IMR-90 (cell line): Measurements from ENCODE around the gene TIPIN. TPM values are rescaled to one million over a fixed set of nuclear protein-coding genes. Genes with fewer than 3 reads are reported as not detected.

ENCODE experiments used
- ATAC-seq: fragments of 200-7000 bp; cut with Tn5 transposase; 2 replicates; pipeline ENCODE4 v1.9.1; 2020; ENCODE audit warnings: low read depth, mild to moderate bottlenecking, moderate library complexity
- BruUV-seq: library from RNA; stranded (reverse); fragments of 400-500 nt; replicated peaks from 2 replicates; lab custom pipeline; 2021; lab: Mats Ljungman, UMichigan
- CTCF ChIA-PET: fragments of 300-600 bp; formaldehyde crosslinking; extraction: SDS; loops from one replicate; lab custom pipeline; 2021; ENCODE audit warnings: antibody characterized with exemption; lab: Yijun Ruan, JAX
- POLR2A ChIA-PET: fragments of 300-600 bp; sonication (Branson Sonifier 250); formaldehyde crosslinking; loops from one replicate; lab custom pipeline; 2022; ENCODE audit warnings: antibody characterized with exemption; ENCODE audit not compliant: unreplicated experiment; lab: Charles Lee
- DNase-seq: peaks from one replicate; pipeline ENCODE4 v3.0.0; 2013
- H2AFZ ChIP-seq: replicated peaks from 2 replicates; pipeline ENCODE3; 2013; ENCODE audit warnings: low read length, mild to moderate bottlenecking; ENCODE audit not compliant: poor library complexity
- H2AK5ac ChIP-seq: 2 replicates; pipeline ENCODE4 v1.6.1; 2013; ENCODE audit warnings: low read depth, low read length, inconsistent platforms
- H2AK9ac ChIP-seq: replicated peaks from 2 replicates; pipeline ENCODE3; 2013; ENCODE audit warnings: mild to moderate bottlenecking, low read depth, low read length, moderate library complexity; ENCODE audit not compliant: poor library complexity
- H2BK120ac ChIP-seq: 2 replicates; pipeline ENCODE4 v1.6.1; 2013; ENCODE audit warnings: low read depth, low read length, inconsistent platforms
- H2BK15ac ChIP-seq: 3 replicates; pipeline ENCODE4 v1.6.1; 2013; ENCODE audit warnings: low read depth, low read length, inconsistent platforms
- H2BK20ac ChIP-seq: 2 replicates; pipeline ENCODE4 v1.6.1; 2013; ENCODE audit warnings: low read depth, mild to moderate bottlenecking, inconsistent platforms, low read length, moderate library complexity
- H2BK5ac ChIP-seq: 2 replicates; pipeline ENCODE4 v1.6.1; 2013; ENCODE audit warnings: mild to moderate bottlenecking, low read depth, low read length, inconsistent platforms; ENCODE audit not compliant: poor library complexity, severe bottlenecking
- H3K14ac ChIP-seq: replicated peaks from 2 replicates; pipeline ENCODE4 v1.6.1; 2013; ENCODE audit warnings: low read depth, low read length, inconsistent platforms
- H3K18ac ChIP-seq: 2 replicates; pipeline ENCODE4 v1.6.1; 2013; ENCODE audit warnings: low read depth, low read length, control low read depth
- H3K23ac ChIP-seq: 2 replicates; pipeline ENCODE4 v1.6.1; 2013; ENCODE audit warnings: low read depth, low read length, inconsistent platforms
- H3K27ac ChIP-seq: 2 replicates; pipeline ENCODE4 v1.5.1; 2013; ENCODE audit warnings: mild to moderate bottlenecking, control low read depth, low read length; ENCODE audit not compliant: insufficient read depth
- H3K27me3 ChIP-seq: 2 replicates; pipeline ENCODE4 v1.6.1; 2013; ENCODE audit warnings: low read length; ENCODE audit not compliant: control insufficient read depth, insufficient read depth
- H3K36me3 ChIP-seq: 2 replicates; pipeline ENCODE4 v1.6.1; 2013; ENCODE audit warnings: low read length, mixed read lengths; ENCODE audit not compliant: control insufficient read depth, insufficient read depth
- H3K4ac ChIP-seq: 2 replicates; pipeline ENCODE4 v1.6.1; 2013; ENCODE audit warnings: low read depth, low read length, inconsistent platforms
- H3K4me1 ChIP-seq: 2 replicates; pipeline ENCODE4 v1.6.1; 2013; ENCODE audit warnings: low read length, mixed read lengths; ENCODE audit not compliant: control insufficient read depth, insufficient read depth
- H3K4me2 ChIP-seq: 2 replicates; pipeline ENCODE4 v1.6.1; 2013; ENCODE audit warnings: low read depth, mild to moderate bottlenecking, control low read depth, low read length, moderate library complexity
- H3K4me3 ChIP-seq: 2 replicates; pipeline ENCODE4 v1.5.1; 2013; ENCODE audit warnings: low read depth, mild to moderate bottlenecking, control low read depth, low read length, moderate library complexity; ENCODE audit not compliant: insufficient read depth
- H3K56ac ChIP-seq: 2 replicates; pipeline ENCODE4 v1.6.1; 2013; ENCODE audit warnings: low read length, inconsistent platforms; ENCODE audit not compliant: insufficient read depth; ENCODE audit errors: extremely low read depth
- H3K79me1 ChIP-seq, 2 experiments: 2 replicates each; pipeline ENCODE4 v1.6.1; 2013; ENCODE audit warnings: low read length in 2 of 2, inconsistent platforms in 1 of 2, low read depth in 1 of 2
- H3K9ac ChIP-seq: 2 replicates; pipeline ENCODE4 v1.6.1; 2013; ENCODE audit warnings: low read depth, low read length, control low read depth
- H3K9me1 ChIP-seq: 2 replicates; pipeline ENCODE4 v1.6.1; 2013; ENCODE audit warnings: low read length, inconsistent platforms; ENCODE audit not compliant: insufficient read depth
- H3K9me3 ChIP-seq: 2 replicates; pipeline ENCODE4 v1.6.1; 2013; ENCODE audit warnings: low read length; ENCODE audit not compliant: control insufficient read depth, insufficient read depth
- H4K20me1 ChIP-seq: 2 replicates; pipeline ENCODE4 v1.6.1; 2013; ENCODE audit warnings: low read length, inconsistent platforms; ENCODE audit not compliant: insufficient read depth
- H4K5ac ChIP-seq: 2 replicates; pipeline ENCODE4 v1.6.1; 2013; ENCODE audit warnings: mild to moderate bottlenecking, low read depth, low read length, control low read depth
- H4K8ac ChIP-seq, 2 experiments: 2 replicates each; pipeline ENCODE4 v1.6.1; 2013; ENCODE audit warnings: low read depth in 2 of 2, low read length in 2 of 2, control low read depth in 1 of 2, inconsistent platforms in 1 of 2
- H4K91ac ChIP-seq: 2 replicates; pipeline ENCODE4 v1.6.1; 2013; ENCODE audit warnings: low read depth, low read length, inconsistent platforms; ENCODE audit not compliant: insufficient read depth
- FOS ChIP-seq: fragments of 150-350 bp; IDR thresholded peaks from 2 replicates; pipeline ENCODE4 v1.6.1; 2016; ENCODE audit warnings: low read depth, low read length
- MAFK ChIP-seq: IDR thresholded peaks from 2 replicates; pipeline ENCODE4 v1.6.1; 2012; ENCODE audit warnings: low read depth, low read length, improper control_type of control experiment
- MAZ ChIP-seq: IDR thresholded peaks from 2 replicates; pipeline ENCODE4 v1.6.1; 2012; ENCODE audit warnings: low read depth, mild to moderate bottlenecking, low read length, improper control_type of control experiment, moderate library complexity, borderline replicate concordance
- POLR2A ChIP-seq: IDR thresholded peaks from 2 replicates; pipeline ENCODE4 v1.6.1; 2012; ENCODE audit warnings: mild to moderate bottlenecking, low read depth, low read length
- RAD21 ChIP-seq: IDR thresholded peaks from 2 replicates; pipeline ENCODE4 v1.6.1; 2012; ENCODE audit warnings: low read length, improper control_type of control experiment
- whole genome bisulfite sequencing, 2 experiments: methylation state at CpG; one replicate each; pipeline versions ENCODE4 v1.1.5 to v1.1.7; 2013; ENCODE audit warnings: missing lambda C conversion rate in 2 of 2; ENCODE audit not compliant: insufficient read length in 1 of 2; ENCODE audit errors: extremely low coverage in 2 of 2; 5-methylcytosine and 5-hydroxymethylcytosine counted together
- dilution Hi-C: fragments of 300-500 bp; cut with HindIII; formaldehyde crosslinking; loops from one replicate; pipeline ENCODE4 v1.14.3; 2018; ENCODE audit warnings: low sequenced_read_pairs; ENCODE audit not compliant: unreplicated experiment
- in situ Hi-C: fragments of 300-500 bp; cut with MboI; formaldehyde crosslinking; loops from 3 replicates; pipeline ENCODE4 v1.14.3; 2019; ENCODE audit warnings: low sequenced_read_pairs, inconsistent platforms, mixed read lengths
- intact Hi-C: fragments of 100-400 bp; cut with micrococcal nuclease; formaldehyde crosslinking; loops from 2 replicates; pipeline ENCODE4 v1.10.0; 2022
- polyA plus RNA-seq, 3 experiments: library from polyadenylated mRNA; depleted of rRNA; stranded (reverse); fragments of >200 nt; gene quantifications; 2 replicates each; pipeline ENCODE4 v1.2.3, GENCODE V29; 2012; ENCODE audit warnings: low replicate concordance in 1 of 3
- total RNA-seq: library from RNA; depleted of rRNA; stranded (reverse); fragments of >200 nt; gene quantifications from 2 replicates; pipeline ENCODE4 v1.2.3, GENCODE V29; 2012

TIPIN gene
- total and polyA plus RNA-seq, 2 of the 4 experiments (the other 2 are of a cell fraction): 6.3 to 7.3 TPM

DNA sequence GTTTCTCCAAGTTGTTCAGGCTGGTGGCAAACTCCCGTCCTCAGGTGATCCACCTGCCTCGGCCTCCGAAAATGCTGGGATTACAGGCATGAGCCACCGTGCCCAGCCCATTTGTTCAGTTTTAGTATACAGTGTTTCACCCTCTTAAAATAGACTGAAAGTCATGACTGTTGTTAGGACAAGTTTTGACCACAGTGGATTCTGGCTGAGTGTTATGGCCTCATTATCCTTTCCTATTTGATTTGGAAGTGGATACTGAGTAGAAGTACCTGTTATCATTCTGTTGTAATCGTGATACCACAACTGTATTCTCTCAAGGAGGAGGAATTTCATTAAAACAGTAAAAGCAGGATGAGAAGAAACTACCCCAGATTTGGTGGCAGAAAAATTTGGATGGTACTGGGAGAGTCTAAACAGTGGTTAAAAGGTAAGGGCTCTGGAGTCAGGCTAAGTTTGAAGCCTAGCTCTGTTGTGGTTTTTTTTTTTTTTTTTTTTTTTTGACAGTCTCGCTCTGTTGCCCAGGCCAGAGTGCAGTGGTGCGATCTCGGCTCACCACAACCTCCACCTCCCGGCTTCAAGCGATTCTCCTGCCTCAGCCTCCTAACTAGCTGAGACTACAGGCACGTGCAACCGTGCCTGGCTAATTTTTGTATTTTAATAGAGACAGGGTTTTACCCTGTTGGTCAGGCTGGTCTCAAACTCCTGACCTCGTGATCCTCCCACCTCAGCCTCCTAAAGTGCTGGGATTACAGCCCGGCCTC lies 32.8 kb upstream of the TIPIN start (continued):
- no peak for TF ChIP-seq MAFK

DNA sequence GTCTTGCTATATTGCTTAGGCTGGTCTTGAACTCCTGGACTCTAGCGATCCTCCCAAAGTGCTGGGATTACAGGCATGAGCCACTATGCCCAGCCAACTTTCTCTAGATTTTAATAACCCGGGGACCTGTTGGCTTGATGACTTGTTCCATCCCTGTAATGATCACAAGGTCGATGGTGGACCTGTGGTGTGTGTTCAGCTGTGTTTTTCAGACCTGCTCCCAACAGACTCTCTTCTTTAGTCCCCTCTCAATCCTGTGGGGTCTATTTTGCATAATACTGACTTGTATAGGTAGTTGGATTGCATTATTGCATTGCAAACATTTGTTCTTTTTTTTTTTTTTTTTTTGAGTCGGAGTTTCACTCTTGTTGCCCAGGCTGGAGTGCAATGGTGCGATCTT lies 32.1 kb upstream of the TIPIN start:
- in situ Hi-C loops: loop anchor here (5.0 kb wide), 1 partner anchor 104 kb away; no protein-coding TSS in a partner anchor
- Histone ChIP-seq H2AK5ac (no peak overlapping the region), H2BK5ac (no peak overlapping the region), H2BK120ac (no peak overlapping the region), H3K4ac (no peak overlapping the region), H4K5ac (no peak overlapping the region), H3K36me3 (peaks cover 2% of the 10 kb centered on the region; the same call in 1 of the 2 replicates), H3K27me3 (no peaks in the 10 kb centered on the region), H2BK15ac (no peak overlapping the region), H3K79me1 (peaks cover 9 to 57% of the 10 kb centered on the region in 2 experiments), H4K8ac (no peak overlapping the region), H3K4me2 (peak overlapping the region; percentile 60), H3K23ac (0 out of 2 replicates have a peak overlapping the region, but pooled peaks have one; percentile 52), H3K4me3 (no peak overlapping the region), H3K14ac (no peak overlapping the region), H2AK9ac (no peak overlapping the region), H3K18ac (no peak overlapping the region), H3K9ac (no peak overlapping the region), H3K9me3 (no peaks in the 10 kb centered on the region), H4K91ac (no peak overlapping the region), H3K27ac (no peak overlapping the region), H3K9me1 (peaks cover 9% of the 10 kb centered on the region), H4K20me1 (peaks cover 56% of the 10 kb centered on the region), H3K4me1 (peaks cover 6% of the 10 kb centered on the region), H2AFZ (no peak overlapping the region), H2BK20ac (no peak overlapping the region), H3K56ac (no peak overlapping the region)
- intact Hi-C loops: no loop called here
- POLR2A ChIA-PET: no interaction called here
- CTCF ChIA-PET: interaction anchor here (2.4 kb wide), 1 partner anchor 110 kb away, joined by 10 read pairs; the partner anchor contains the start of gene SNAPC5
- WGBS, 2 experiments: no CpG with 5 or more reads among the region's 5 CpGs
- ATAC-seq (no peak), DNase-seq (no peak)
- no peak for TF ChIP-seq RAD21
- TF ChIP-seq MAZ: no peak
- no peak for TF ChIP-seq POLR2A
- TF ChIP-seq FOS: no peak
- dilution Hi-C loops: no loop called here
- no TSS peak for BruUV-seq
